Pancreas (tissue), 10 donors: Measurements from ENCODE around the gene FGF6. TPM values are rescaled to one million over a fixed set of nuclear protein-coding genes. Genes with fewer than 3 reads are reported as not detected.

Experiments used
- ATAC-seq, 4 donors: fragments of 200-7000 bp; cut with Tn5 transposase; one replicate each; pipeline versions ENCODE4 v1.8.0 to v1.9.1; 2020; ENCODE audit warnings: mild to moderate bottlenecking in 4 of 4, moderate library complexity in 4 of 4
- DNase-seq, 6 donors: peaks; one replicate each; pipeline ENCODE4 v3.0.0-alpha.2; 2020
- FAIRE-seq: peaks from 2 replicates; lab custom pipeline; 2012; peaks lifted over from hg19 to GRCh38; lab: Jason Lieb, UNC
- H3K27ac ChIP-seq, 4 donors: fragments of 200-600 bp; sonication (generic); 1 replicate in 3 of 4; 2 replicates in 1 of 4; pipeline versions ENCODE4 v1.5.0 to v1.8.0; 2020
- H3K27me3 ChIP-seq, 4 donors: fragments of 200-600 bp; one replicate each; pipeline ENCODE4 v1.8.0; 2021
- H3K36me3 ChIP-seq, 3 donors: fragments of 200-600 bp; sonication (generic) in 1 of 3; one replicate each; pipeline versions ENCODE4 v1.5.0 to v1.8.0; 2020 to 2021
- H3K4me1 ChIP-seq, 3 donors: fragments of 200-600 bp; one replicate each; pipeline ENCODE4 v1.8.0; 2021
- H3K4me3 ChIP-seq, 4 donors: fragments of 200-600 bp; sonication (generic) in 2 of 4; one replicate each; pipeline versions ENCODE4 v1.5.0 to v1.8.0; 2020 to 2021
- H3K9me3 ChIP-seq, 4 donors: fragments of 200-600 bp; one replicate each; pipeline ENCODE4 v1.8.0; 2021
- WGBS, 2 donors: extraction: QIAGEN DNeasy Blood & Tissue Kit; methylation state at CpG; one replicate each; pipeline ENCODE4 v1.1.7; 2013; 5-methylcytosine and 5-hydroxymethylcytosine counted together
- intact Hi-C, 3 donors: fragments of 100-400 bp; cut with DNase I; formaldehyde crosslinking; loops; one replicate each; pipeline versions ENCODE4 v1.11.1 to v1.14.2; 2022
- polyA plus RNA-seq, 2 donors: library from polyadenylated mRNA; stranded (reverse); fragments of 200-250 nt; gene quantifications; one replicate each; pipeline ENCODE4 v1.2.3, GENCODE V29; 2013
- total RNA-seq, 6 donors: library from RNA; stranded (reverse); fragmentation: NEBNext Ultra II Directional in 4 of 6; extraction: Animal tissue kit (Norgen Biotek cat#: 25700) in 4 of 6; gene quantifications; one replicate each; pipeline versions ENCODE4 v1.2.1 to v1.2.4, GENCODE V29; 2021 to 2023
- TF ChIP-seq, protein P1 (sequence below), 4 donors: fragments of 200-600 bp; sonication (generic) in 3 of 4; IDR thresholded peaks; one replicate each; pipeline versions ENCODE4 v1.5.0 to v1.8.0; 2021; ENCODE audit warnings: antibody characterized with exemption in 4 of 4
- donor health status: healthy with polysubstance abuse.
- donor health status: DM: no; HTN: no; CAD: no; lungs with moderate emphysema.
- donor health status: DM: no; HTN: no; CAD: no.
- donor health status: control.
- donor health status: control.
- donor health status: Bipolar disorder and iron deficiency.
- donor health status: DM: yes; HTN: yes; CAD: no.
- donor health status: DM: no; HTN: no; CAD: no.
- donor health status: DM: no; HTN: no; CAD: no.
- donor health status: DM: yes; HTN: yes; CAD: no.

The FGF6 gene
- total and polyA plus RNA-seq, 8 donors, result not detected

DNA sequence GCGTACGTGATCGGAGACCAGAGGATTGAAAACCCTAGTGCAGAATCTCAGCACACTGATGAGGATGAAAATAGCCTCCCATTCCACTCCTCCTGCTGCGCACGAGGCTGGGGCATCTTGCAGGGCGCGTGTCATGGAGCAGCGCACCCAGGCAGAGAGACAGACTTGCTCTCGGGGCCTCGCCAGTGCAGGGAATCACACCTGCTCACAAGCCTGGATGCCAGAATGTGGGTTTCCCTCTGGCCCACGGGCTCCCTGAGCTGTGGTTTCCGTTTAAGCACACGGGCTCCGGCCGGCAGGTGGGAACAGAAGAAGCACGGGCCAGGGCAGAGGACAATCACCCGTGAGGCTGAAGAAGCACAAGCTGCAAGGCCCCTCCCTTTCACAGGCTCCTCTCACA lies 2.0 kb downstream of the FGF6 start:
- H3K9me3 ChIP-seq, result no peaks in the 10 kb centered on the region
- ATAC-seq, result no peak
- H3K4me3 ChIP-seq, result no peak overlapping the region
- WGBS, 2 donors, result 68 to 70% methylated on average over 17 of the region's 17 CpGs
- intact Hi-C loops, result no loop called here
- TF ChIP-seq, protein P1, sequence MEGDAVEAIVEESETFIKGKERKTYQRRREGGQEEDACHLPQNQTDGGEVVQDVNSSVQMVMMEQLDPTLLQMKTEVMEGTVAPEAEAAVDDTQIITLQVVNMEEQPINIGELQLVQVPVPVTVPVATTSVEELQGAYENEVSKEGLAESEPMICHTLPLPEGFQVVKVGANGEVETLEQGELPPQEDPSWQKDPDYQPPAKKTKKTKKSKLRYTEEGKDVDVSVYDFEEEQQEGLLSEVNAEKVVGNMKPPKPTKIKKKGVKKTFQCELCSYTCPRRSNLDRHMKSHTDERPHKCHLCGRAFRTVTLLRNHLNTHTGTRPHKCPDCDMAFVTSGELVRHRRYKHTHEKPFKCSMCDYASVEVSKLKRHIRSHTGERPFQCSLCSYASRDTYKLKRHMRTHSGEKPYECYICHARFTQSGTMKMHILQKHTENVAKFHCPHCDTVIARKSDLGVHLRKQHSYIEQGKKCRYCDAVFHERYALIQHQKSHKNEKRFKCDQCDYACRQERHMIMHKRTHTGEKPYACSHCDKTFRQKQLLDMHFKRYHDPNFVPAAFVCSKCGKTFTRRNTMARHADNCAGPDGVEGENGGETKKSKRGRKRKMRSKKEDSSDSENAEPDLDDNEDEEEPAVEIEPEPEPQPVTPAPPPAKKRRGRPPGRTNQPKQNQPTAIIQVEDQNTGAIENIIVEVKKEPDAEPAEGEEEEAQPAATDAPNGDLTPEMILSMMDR (IDR thresholded peaks at IDR 0.05), result no peak
- H3K4me1 ChIP-seq, result no peaks in the 10 kb centered on the region
- DNase-seq, result no peak
- no peak overlapping the region for H3K27ac ChIP-seq
- no peaks in the 10 kb centered on the region for H3K27me3 ChIP-seq
- H3K36me3 ChIP-seq, result no peaks in the 10 kb centered on the region
- no peak for FAIRE-seq

DNA sequence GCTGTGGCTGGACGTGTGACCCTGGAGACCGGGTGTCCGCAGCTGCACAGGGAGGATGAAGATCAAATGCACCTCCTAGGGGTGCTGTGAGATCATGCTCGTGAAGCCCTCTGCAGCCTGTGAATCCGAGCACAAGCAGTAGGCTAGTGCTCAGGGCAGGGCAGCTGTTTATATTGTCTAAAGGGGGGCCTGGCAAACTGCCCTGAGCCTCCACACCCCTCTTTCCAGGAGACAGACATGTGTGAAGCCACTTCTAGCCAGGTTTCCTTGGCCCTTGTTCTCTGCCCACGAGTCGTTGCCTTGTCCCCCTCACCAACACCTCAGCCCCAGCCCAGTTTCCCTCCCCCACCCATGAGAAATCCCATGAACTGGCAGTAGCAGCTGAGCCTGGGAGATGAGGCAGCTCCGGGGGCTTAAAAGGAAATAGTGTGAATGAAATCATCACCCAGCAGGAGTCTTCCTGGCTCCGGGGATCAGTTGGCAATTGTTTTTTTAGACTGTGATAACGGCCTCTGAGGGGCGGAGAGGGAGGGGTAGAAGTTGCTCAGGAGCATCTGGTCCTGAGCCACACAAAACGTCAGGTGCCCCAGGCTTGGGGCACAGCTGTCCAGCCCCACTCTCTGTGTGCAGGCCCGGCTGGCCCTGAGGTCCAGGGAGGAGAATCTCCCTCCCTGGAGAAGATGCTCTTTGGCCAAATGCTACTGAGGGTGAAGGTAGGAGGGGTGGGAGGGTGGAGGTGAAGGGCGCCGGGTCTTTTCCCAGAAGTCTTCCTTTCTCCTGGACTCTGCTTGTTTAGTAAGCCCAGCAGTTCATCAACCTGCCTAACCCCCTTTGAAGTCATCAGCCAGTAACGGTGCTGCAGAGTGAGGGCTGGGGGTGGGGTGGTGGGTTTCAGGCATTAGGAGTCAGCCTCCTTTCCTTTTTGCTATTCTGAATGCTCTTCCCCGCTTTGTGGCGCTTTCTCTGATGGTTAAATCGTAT lies 4.0 kb downstream of the FGF6 start:
- Histone ChIP-seq H3K27ac (no peak overlapping the region), H3K4me1 (no peaks in the 10 kb centered on the region), H3K36me3 (no peaks in the 10 kb centered on the region), H3K9me3 (no peaks in the 10 kb centered on the region), H3K27me3 (no peaks in the 10 kb centered on the region), H3K4me3 (no peak overlapping the region)
- TF ChIP-seq, protein P1 (IDR thresholded peaks at IDR 0.05), result no peak
- 19 to 20% methylated on average over 19 of the region's 19 CpGs for WGBS, 2 donors
- no peak for ATAC-seq
- no peak for FAIRE-seq
- DNase-seq, result no peak
- intact Hi-C loops, result no loop called here

DNA sequence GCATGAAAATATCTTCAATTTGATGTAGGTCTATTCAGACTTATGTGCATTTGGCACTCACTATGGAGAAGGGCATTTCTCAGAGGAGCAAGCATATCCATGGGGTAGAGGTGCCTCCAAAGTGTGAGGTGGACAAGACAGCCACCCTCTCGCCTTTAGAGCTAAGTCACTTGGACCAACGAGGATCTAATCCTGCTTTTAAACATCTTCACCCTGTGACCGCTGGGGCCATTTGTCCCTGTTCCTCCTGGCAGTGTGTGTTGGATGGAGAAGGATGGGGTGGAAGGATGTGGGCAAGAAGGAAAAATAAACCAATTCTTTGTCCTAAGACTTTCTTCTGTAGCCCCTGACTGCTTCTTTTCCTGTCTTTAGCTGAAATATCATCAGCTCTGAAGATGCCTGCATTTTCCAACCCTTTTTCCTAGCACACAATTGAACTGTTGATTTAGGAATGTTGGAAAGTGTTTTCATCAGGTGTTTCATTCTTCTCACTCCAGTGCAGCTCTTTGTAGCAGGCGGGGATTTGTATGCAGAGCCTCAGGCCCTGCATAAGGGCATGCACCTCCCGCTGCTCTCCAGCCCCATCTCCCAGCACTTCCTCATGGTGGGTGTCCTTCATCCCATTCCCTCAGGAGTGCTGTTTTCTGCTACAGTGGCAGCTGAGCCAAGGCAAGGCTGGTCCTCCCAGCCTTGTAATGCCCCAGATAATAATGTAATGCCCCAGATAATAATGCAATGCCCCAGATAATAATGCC lies 5.3 kb downstream of the FGF6 start:
- H3K9me3 ChIP-seq, result no peaks in the 10 kb centered on the region
- intact Hi-C loops, result no loop called here
- no peak overlapping the region for H3K4me3 ChIP-seq
- no peaks in the 10 kb centered on the region for H3K27me3 ChIP-seq
- WGBS, 2 donors, result 45 to 48% methylated on average over 5 of the region's 5 CpGs
- ATAC-seq (no peak), DNase-seq (no peak), FAIRE-seq (no peak)
- H3K36me3 ChIP-seq, result no peaks in the 10 kb centered on the region
- TF ChIP-seq, protein P1 (IDR thresholded peaks at IDR 0.05), result no peak
- no peak overlapping the region for H3K27ac ChIP-seq
- no peaks in the 10 kb centered on the region for H3K4me1 ChIP-seq

DNA sequence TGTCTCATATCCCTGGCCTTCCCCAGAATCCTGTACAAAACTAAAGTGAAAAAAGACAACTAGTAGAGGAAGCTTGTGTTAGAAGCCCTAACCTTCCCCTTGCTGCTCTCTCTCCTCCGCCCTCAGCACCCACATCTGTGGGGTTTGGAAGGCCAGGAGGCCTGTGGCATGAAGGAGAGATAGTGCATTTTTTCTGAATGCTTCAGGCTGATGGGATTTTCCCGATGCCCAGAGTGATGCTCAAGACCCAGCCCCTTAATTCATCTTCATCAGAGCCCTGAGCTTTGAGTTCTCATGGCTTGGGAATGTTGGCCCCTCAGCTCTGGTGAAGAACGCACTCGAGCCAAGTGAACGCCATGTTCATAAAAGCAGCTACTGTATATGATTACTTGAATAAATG lies 5.9 kb downstream of the FGF6 start:
- WGBS, 2 donors, result 49 to 51% methylated on average over 5 of the region's 5 CpGs
- TF ChIP-seq, protein P1 (IDR thresholded peaks at IDR 0.05), result no peak
- no peak overlapping the region for H3K4me3 ChIP-seq
- H3K27me3 ChIP-seq, result no peaks in the 10 kb centered on the region
- intact Hi-C loops, result no loop called here
- no peak for FAIRE-seq
- H3K4me1 ChIP-seq, result no peaks in the 10 kb centered on the region
- H3K9me3 ChIP-seq, result no peaks in the 10 kb centered on the region
- no peak overlapping the region for H3K27ac ChIP-seq
- ATAC-seq, result no peak
- H3K36me3 ChIP-seq, result no peaks in the 10 kb centered on the region
- DNase-seq, result no peak
